Activated naive CD8-positive, alpha-beta T cell treated with anti-CD3 and anti-CD28 coated beads, Interleukin-2, amount 50 U/mL, for 16 hours (primary cell): ENCODE data around the gene DPP3.
A peak's percentile ranks its signal among the peaks of the same experiment; 100 is the strongest.

Experiments
- DNase-seq: peaks from one replicate; pipeline ENCODE4 v3.0.0-alpha.2; 2020; ENCODE audit warnings: low read depth, low spot score

DPP3 gene

DNA sequence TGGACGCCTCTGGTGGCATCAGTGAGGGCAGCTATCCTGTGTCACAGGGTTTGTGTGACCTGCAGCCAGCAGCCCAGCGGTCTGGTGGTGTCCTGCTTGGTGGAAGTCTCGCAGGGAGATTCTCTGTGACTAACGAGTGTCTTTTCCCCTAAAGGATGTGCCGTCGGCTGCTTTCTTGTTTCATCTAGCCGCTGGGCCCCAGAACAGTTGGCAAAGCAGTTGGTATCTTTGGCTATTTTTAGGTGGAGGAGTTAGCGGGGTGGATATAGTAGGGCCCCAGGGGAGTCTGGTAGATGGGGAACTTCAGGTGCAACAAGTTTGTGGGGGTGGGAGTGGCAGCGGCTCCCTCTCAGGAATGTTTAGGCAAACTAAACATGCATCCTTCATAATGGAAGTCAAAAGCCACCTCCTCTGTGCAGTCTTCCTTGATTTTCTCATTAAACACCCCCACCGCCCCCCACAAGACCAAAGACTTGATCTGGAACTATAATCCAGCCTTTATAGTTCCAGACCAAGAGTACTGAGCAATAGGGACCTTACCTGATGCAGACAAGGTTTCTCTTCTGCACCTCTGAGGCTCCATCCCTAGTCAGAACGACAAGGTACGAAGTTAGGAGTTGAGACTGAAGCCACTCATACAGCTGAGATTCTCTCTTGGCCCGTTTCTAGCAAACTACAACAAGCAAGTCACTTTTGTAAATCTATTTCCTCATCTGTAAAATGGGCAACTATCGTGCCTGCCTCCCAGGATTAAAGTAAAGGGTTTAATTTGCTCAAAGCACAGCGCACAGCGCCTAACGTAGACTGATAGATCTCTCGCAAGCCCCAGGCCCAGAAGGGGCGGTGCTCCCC lies 14.6 kb upstream of the DPP3 start:
- DNase-seq: no peak

DNA sequence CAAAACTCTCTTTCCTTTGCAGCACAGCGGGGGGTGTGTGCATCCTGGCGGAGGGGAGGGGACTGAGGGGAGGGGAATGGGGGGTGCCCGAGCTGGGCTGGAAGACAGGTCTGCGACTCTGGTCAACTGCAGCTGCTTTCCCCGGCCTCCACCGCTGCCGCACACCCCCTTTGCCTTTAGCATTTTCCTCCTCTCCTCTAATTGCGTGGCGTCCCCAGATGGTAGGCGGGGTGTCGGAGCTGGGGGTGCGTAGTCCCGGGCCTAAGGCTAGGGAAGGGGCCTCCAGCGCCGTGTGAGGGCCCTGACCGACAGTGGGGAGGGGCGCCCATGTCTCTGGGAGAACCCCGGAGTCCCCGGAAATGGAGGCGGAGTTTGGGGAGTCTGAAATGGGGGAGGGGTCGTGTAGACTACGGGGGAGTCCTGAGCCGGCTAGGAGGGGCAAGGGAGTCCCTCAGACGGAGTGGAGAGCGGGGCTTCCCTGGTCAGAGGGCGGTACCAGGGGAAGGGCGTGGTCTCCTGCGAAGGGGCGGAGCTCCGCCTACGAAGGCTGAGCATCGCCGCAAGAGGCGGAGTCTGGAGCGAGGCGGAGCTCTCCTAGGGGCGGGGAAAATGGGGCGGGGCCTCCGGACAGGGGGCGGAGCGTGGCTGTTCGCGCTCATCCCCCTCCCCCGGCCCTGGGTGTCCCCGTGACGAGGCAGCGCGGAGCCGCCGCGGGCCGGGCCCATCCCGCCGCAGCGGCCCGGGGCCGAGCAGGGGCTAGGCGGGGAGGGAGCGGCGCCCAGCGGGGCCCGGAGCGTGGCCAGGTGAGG lies 13.8 kb upstream of the DPP3 start, which contains the start of gene PELI3:
PELI3 (plus strand) TSS at position 681 of the 809 bp plus-strand sequence. CDS start 1,224 bp downstream, outside the sequence.
- DNase-seq: peak; percentile 87

DNA sequence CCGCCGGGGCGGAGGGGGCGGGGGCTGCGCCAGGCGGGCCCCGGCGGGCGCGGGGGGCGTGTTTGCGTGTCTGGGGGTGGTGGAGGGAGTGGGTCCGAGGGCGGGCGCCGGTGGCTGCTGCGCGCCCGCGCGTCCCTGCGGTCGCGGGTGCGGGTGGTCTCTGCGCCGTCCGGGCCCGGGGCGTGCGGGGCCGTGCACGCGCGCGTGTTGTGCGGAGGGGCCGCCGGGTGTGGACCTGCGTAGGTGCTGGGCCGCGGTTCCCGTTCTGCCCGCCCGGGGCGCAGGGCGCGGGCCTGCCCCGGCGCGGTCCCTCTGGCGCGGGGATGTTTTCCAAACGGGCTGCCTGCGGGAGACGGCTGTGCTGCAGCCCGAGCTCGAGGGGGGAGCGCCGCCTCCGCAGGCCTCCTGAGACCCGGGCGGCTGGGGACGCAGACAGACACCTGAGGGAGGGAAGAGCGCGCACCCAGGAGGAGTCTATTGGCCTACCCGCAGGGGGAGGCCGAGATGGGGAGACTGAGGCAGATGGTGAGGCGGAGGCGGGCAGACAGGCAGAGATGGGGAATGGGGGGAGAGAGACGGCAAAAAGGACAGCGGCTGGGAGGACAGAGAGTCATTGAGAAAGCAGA lies 13.1 kb upstream of the DPP3 start:
- DNase-seq: no peak

DNA sequence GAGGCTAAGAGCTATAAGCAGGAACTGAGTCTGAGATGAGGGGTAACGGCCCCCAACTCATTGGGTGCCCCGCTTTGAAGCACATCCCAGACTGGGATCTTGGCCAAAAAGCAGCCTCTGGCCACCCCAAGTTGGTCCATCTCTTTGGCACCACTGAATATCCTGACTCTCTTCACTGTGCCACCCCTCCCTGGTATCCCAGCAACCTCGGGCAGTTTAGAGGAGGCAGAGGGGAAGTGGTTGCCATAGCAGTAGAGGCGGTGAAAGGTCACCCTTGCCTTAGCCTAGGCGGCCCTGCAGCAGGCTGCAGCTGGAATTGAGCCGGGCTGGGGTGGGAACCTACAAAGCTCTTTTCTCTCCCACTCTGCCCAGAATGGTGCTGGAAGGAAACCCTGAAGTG lies 12.5 kb upstream of the DPP3 start:
- DNase-seq: no peak

GRCh38 chr11:66468691-66469090 lies 11.5 kb upstream of the DPP3 start:
- DNase-seq: no peak

- DNase-seq: no peak
These were observed 10.8 kb upstream of the DPP3 start for GRCh38 chr11:66469441-66469840.

GRCh38 chr11:66470015-66470414 lies 10.2 kb upstream of the DPP3 start:
- no peak for DNase-seq

- DNase-seq: no peak
These were observed 9.1 kb upstream of the DPP3 start for GRCh38 chr11:66471142-66471541.

DNA sequence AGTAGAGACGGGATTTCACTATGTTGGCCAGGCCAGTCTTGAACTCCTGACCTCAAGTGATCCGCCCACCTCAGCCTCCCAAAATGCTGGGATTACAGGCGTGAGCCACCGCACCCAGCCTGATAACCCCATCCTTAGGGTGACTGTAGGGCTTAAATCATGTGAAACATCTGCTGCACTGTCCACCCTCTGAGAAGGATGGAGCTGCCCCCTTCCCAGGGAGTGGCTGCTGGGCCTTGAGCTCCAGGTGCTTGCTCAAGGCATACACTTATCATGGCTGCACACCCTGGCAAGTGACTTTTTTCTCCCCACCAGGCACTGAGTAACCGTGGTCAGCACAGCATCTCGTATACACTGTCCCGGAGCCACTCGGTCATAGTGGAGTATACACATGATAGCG lies 8.2 kb upstream of the DPP3 start:
- no peak for DNase-seq

- DNase-seq: no peak
These were observed 7.1 kb upstream of the DPP3 start for GRCh38 chr11:66473167-66473566.

GRCh38 chr11:66473608-66474515 lies 6.4 kb upstream of the DPP3 start:
- no peak for DNase-seq

DNA sequence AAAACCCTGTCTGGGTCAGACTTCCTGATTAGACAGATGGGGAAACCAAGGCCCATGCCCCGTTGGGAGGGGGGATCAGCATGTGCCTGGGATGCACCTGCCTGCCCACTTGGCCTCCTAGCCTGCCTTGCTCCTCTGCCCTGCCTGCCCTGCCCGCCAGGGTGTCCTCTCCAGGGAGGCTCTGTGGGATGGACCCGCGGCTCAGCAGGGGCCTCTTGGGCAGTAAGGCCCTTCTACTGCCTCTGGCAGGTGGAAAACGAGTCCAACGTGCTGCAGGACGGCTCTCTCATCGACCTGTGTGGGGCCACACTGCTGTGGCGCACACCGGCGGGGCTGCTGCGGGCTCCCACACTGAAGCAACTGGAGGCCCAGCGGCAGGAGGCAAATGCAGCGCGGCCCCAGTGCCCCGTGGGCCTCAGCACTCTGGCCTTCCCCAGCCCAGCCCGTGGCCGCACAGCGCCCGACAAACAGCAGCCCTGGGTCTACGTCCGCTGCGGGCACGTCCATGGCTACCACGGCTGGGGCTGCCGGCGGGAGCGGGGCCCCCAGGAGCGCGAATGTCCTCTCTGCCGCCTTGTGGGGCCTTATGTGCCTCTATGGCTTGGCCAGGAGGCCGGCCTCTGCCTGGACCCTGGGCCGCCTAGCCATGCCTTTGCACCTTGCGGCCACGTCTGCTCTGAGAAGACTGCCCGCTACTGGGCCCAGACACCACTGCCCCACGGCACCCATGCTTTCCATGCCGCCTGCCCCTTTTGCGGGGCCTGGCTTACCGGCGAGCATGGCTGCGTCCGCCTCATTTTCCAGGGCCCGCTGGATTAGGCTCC lies 4.7 kb upstream of the DPP3 start:
- DNase-seq: no peak

DNA sequence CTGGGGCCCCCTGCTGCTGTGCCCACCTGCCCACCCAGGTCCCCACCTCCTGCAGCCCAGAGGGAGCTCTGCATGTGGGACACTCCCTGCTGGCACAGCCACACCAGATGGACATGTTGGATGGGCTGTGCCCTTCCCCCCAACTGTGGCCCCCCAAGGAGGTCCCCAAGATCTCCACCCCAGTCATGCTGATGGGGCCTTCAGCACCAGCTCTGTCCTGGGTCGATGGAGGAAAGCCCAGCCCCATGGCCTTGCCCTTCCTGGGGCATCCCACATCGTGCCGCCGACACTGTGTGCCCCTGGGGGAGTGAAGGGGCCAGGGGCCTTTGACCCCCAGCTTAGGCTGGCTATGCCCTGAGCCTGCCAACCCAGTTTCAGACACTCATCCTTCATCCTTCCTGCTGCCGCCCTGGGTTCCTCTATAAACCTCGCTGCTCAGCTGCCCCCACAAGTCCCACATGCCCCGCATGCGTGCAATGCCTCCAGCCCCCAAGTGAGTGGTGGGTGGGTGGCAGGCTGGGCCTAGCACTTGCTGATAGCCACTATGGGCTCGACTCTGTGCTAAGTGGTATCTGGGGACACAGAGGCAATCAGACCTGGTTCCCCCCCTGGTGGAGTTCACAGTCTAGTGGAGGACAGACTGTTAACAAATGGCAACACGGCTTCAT lies 3.9 kb upstream of the DPP3 start:
- DNase-seq: no peak

- DNase-seq: no peak
These were observed 3.4 kb upstream of the DPP3 start for GRCh38 chr11:66476841-66477251.

DNA sequence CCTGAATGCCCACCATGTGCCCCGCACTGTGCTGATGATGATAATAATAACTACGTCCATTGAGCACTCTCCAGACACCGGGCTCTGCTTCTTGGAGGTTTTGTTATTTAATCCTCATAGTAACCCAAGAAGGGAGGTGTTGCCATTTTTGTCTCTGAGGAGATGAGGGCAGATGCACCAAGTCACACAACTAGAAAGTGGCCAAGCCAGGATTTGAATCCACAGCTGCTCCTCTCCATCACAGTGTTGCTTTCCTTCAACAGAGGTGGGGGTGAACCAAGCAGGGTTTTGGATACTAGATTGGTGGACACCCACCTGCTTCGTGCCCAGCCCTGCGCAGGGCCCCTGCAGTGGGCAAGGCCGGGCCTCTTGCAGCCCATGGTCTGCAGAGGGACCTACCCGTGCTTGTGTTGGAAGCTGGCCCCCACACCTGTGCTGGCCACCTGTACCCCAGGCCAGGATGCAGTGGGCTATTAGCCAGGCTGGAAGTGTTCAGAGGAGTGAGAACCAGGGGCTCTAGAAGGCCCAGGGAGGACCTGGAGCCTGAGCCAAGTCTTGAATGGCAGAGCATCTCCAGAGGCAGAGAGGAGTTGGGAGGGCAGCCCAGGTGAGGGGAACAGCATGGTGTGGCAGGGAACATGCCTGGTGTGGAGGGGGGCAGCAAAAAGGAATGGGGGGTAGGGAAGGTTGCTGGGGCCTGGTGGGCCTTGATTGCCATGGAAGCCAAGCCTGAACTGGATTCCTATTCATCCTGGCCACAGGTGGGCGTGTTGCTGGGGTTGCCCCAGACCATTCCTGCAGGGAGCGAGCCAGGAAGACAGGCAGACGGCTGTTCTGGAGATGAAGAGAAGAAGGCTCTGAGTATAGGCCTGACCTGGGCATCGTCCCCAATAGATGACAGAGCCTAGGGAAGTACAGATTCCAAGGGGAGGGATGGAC lies 2.7 kb upstream of the DPP3 start:
- no peak for DNase-seq

DNA sequence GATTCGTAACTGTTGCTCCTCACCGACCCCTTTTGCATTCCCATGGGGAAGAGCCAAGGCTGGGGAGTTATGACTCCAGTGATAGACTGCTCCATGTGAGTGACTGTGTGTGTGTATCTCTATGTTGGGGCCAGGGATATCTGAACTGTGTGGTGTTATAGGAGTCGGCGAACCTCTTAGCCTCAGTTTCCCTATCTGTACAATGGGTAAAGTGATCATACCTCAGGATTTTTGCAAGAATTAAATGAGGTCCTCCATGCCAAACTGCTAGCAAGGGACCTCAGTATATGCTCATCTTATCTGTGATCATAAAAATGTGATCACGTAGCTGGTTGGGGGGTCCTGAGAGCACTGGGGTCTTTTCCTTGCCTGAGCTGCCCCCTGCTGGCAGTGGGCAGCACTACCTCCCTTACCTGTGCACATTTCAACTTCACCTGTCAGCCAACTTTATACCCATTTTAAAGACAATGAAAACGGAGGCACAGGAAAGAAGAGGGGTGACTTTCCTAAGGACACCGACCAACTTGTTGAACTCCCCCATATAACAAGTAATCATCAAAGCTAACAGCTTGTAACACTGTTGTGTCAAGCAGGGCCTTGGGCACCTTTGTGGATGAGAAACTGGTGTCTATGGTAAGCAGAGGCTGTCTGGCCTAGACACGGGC lies 1.4 kb upstream of the DPP3 start:
- no peak for DNase-seq

- no peak for DNase-seq
These were observed 679 bp upstream of the DPP3 start for GRCh38 chr11:66479394-66480116.
